HFFc6 (cell line): ENCODE results near the gene ACSM2B. TPM values are rescaled to one million over a fixed set of nuclear protein-coding genes. Genes with fewer than 3 reads are reported as not detected.
"Not testable (repeated sequence)": the region's sequence is repeated elsewhere in the genome, so short reads cannot be mapped to it uniquely, and the experiment has no call there.

Experiments
- DNase-seq: peaks from one replicate; pipeline ENCODE4 v3.0.0-alpha.2; 2018
- H3K27ac Mint-ChIP-seq: 2 replicates; pipeline ENCODE4 v1.8.0; 2020; ENCODE audit warnings: mild to moderate bottlenecking, mixed read lengths
- H3K27me3 Mint-ChIP-seq: 2 replicates; pipeline ENCODE4 v1.8.0; 2021; ENCODE audit warnings: mild to moderate bottlenecking, moderate library complexity, mixed read lengths; ENCODE audit not compliant: insufficient read depth
- H3K36me3 Mint-ChIP-seq: 2 replicates; pipeline ENCODE4 v1.8.0; 2021; ENCODE audit warnings: low read depth, mixed read lengths
- H3K4me1 Mint-ChIP-seq: 2 replicates; pipeline ENCODE4 v1.8.0; 2020; ENCODE audit warnings: low read depth, mixed read lengths
- H3K4me3 Mint-ChIP-seq: 2 replicates; pipeline ENCODE4 v1.8.0; 2020; ENCODE audit warnings: mild to moderate bottlenecking, moderate library complexity, mixed read lengths
- H3K9me3 Mint-ChIP-seq: 2 replicates; pipeline ENCODE4 v1.8.0; 2020; ENCODE audit warnings: mild to moderate bottlenecking, mixed read lengths
- long read RNA-seq: library from polyadenylated mRNA; unstranded; transcript quantifications from one replicate; pipeline ENCODE4 v2.0.0, GENCODE V29; 2019
- total RNA-seq, 6 experiments: library from RNA; stranded (reverse); fragmentation: NEBNext Ultra II Directional; extraction: Animal tissue kit (Norgen Biotek cat#: 25700); gene quantifications; 2 replicates in 1 of 6; 3 replicates in 5 of 6; pipeline ENCODE4 v1.2.3, GENCODE V29; 2021
- TF ChIP-seq, protein P1 (sequence below): fragments of 200-600 bp; sonication (generic); IDR thresholded peaks from 2 replicates; pipeline ENCODE4 v1.5.0; 2021; ENCODE audit warnings: antibody characterized with exemption, mild to moderate bottlenecking

The ACSM2B gene, protein sequence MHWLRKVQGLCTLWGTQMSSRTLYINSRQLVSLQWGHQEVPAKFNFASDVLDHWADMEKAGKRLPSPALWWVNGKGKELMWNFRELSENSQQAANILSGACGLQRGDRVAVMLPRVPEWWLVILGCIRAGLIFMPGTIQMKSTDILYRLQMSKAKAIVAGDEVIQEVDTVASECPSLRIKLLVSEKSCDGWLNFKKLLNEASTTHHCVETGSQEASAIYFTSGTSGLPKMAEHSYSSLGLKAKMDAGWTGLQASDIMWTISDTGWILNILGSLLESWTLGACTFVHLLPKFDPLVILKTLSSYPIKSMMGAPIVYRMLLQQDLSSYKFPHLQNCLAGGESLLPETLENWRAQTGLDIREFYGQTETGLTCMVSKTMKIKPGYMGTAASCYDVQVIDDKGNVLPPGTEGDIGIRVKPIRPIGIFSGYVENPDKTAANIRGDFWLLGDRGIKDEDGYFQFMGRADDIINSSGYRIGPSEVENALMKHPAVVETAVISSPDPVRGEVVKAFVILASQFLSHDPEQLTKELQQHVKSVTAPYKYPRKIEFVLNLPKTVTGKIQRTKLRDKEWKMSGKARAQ
- total RNA-seq, result not detected
- long read RNA-seq, result 0 reads

DNA sequence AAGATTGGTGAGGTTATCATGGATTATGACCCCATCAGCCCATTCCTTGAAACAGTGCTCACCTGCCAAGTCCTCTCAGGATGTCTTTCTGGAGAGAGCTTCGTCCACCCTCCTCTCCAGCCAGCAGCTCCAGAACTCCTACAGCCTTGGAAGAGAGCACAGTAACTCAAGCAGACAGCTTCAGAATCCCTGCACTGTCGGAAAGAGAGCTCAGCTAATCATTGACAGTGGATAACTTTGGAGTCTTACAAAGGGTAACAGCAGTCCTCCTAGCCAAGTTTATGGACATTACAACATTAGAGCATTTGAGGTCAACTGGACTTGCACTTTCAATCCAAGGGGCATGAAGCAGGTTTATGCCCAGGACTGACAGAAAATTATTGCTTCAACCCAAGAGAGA is at the start of gene ACSM2B:
TSS of gene ACSM2B (minus strand) at position 223 of the 400 bp plus-strand sequence. CDS start 11,522 bp downstream, outside the sequence.
- DNase-seq, H3K27ac Mint-ChIP-seq, H3K9me3 Mint-ChIP-seq, H3K4me1 Mint-ChIP-seq, H3K36me3 Mint-ChIP-seq, H3K27me3 Mint-ChIP-seq, H3K4me3 Mint-ChIP-seq: not testable (repeated sequence)

DNA sequence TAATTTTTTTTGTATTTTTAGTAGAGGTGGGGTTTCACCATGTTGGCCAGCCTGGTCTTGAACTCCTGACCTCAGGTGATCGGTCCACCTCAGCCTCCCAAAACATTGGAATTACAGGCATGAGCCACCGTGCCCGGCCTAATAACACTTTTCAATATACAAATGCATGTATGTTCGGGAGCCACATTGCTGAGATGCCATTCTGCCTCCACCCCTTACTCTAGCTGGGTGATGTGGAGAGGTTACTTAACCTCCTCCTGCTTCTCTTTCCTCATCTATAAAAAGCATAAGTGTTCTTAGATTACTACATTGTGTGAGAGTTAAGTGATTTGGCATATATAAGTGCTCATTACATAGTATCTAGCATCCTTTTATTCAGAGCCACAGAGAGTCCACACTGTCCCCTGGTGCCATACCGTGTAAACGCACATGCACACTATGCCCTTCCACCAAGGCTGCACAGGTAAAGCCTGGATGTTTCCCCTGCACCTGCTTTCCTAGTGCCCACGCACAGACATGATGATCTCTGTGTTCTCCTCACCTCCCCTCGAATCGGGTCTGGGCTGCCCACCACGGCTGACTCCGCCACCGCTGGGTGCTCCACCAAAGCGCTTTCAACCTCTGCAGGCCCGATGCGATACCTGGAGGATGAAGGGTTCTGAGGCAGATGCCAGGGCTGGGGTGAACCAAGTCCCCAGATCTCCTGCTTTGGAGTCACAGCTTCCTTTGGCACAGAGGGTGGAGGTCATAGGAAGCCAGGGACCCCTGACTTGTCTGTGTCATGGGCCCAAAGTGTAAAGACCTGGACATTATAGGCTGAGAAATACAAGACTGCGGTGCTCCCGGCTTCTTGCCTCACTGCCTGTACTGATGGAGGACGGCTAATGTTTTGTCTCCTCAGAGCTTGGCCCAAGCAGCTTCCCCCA is 49.0 kb upstream of the ACSM2B start:
- Mint-ChIP-seq H3K27me3 (no peaks in the 10 kb centered on the region), H3K4me1 (no peaks in the 10 kb centered on the region), H3K27ac (no peak overlapping the region), H3K9me3 (peaks cover 3% of the 10 kb centered on the region), H3K4me3 (no peak overlapping the region), H3K36me3 (no peaks in the 10 kb centered on the region)
- DNase-seq, result no peak
- TF ChIP-seq, protein P1, sequence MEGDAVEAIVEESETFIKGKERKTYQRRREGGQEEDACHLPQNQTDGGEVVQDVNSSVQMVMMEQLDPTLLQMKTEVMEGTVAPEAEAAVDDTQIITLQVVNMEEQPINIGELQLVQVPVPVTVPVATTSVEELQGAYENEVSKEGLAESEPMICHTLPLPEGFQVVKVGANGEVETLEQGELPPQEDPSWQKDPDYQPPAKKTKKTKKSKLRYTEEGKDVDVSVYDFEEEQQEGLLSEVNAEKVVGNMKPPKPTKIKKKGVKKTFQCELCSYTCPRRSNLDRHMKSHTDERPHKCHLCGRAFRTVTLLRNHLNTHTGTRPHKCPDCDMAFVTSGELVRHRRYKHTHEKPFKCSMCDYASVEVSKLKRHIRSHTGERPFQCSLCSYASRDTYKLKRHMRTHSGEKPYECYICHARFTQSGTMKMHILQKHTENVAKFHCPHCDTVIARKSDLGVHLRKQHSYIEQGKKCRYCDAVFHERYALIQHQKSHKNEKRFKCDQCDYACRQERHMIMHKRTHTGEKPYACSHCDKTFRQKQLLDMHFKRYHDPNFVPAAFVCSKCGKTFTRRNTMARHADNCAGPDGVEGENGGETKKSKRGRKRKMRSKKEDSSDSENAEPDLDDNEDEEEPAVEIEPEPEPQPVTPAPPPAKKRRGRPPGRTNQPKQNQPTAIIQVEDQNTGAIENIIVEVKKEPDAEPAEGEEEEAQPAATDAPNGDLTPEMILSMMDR, result no peak

DNA sequence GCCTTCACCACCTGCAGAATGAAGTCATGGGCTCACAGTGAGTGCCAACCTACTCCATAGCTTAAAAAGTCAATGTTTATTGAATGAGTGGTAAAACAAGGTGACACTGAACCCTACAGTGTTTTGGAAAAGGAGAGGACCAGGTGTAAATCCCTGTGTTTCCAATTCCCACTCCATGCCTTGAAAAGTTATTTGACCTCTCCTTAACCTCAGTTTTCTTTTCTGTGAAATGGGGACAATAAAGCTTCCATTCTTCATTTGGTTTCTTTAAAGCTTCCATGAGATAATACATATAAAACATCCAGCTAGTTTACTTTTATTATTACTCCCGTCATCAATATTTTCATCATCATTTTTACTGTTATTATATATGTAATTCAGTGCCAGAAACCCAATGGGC is 48.0 kb upstream of the ACSM2B start:
- no peak overlapping the region for H3K27ac Mint-ChIP-seq
- TF ChIP-seq, protein P1, result no peak
- H3K27me3 Mint-ChIP-seq, result no peaks in the 10 kb centered on the region
- no peaks in the 10 kb centered on the region for H3K4me1 Mint-ChIP-seq
- no peak overlapping the region for H3K4me3 Mint-ChIP-seq
- H3K9me3 Mint-ChIP-seq, result peaks cover 3% of the 10 kb centered on the region
- H3K36me3 Mint-ChIP-seq, result no peaks in the 10 kb centered on the region
- no peak for DNase-seq

DNA sequence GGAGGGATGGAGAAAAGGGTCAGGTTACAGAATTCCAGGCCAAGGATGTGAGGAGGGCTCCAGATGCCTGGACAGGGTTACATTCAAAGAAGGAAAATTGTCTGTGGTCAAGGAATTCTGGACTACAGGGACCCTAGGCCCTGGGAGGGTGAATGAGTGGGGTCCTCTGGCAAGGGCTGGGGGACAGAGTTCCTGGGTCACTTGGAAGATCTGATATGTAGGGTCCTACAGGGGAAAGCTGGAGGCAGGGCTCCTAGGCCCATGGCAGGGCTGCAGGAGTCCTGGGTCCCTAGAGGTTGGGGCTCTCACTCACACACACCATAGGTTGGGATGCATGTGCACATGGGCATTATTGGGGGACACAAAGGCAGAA is 46.3 kb upstream of the ACSM2B start:
- no peaks in the 10 kb centered on the region for H3K4me1 Mint-ChIP-seq
- TF ChIP-seq, protein P1, result no peak
- H3K27ac Mint-ChIP-seq, result no peak overlapping the region
- H3K27me3 Mint-ChIP-seq, result no peaks in the 10 kb centered on the region
- H3K4me3 Mint-ChIP-seq, result no peak overlapping the region
- H3K36me3 Mint-ChIP-seq, result no peaks in the 10 kb centered on the region
- no peak for DNase-seq
- peaks cover 13% of the 10 kb centered on the region for H3K9me3 Mint-ChIP-seq

DNA sequence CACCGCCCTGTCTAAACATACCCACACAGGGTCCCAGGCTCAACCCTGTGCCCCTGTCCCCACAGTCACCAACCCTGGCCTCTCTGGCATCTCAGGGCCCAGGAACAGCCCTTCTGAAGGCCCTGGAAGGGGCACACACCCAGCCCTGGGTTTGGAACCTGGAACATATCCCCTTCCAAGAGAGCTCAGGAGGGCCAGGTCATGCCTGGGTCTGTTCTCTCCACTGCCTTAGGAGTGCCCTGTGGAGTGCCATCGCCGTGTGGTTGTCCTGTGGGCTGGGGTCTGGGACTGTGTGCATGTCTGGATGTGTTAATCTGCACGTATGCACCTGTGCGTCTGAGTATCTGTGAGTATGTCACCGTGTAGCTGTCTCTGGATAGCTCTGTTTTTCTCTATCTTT is 45.2 kb upstream of the ACSM2B start:
- Mint-ChIP-seq H3K36me3 (no peaks in the 10 kb centered on the region), H3K4me3 (no peak overlapping the region), H3K27me3 (no peaks in the 10 kb centered on the region), H3K4me1 (no peaks in the 10 kb centered on the region), H3K9me3 (peaks cover 20% of the 10 kb centered on the region), H3K27ac (no peak overlapping the region)
- DNase-seq, result no peak
- TF ChIP-seq, protein P1, result no peak
